Sigmoid colon (tissue), 4 donors: Measurements from ENCODE around the gene PLEKHG5.

Source experiments
- CTCF ChIP-seq, 4 experiments: fragments of 450-650 bp in 3 of 4; fragments of 200-600 bp in 1 of 4; IDR thresholded peaks; one replicate each; pipeline ENCODE4 v1.5.1; 2016 to 2019; ENCODE audit warnings: antibody characterized with exemption in 4 of 4, mild to moderate bottlenecking in 3 of 4, moderate library complexity in 2 of 4
- POLR2A ChIP-seq, 2 donors: fragments of 450-650 bp; IDR thresholded peaks; one replicate each; pipeline ENCODE4 v1.6.1; 2016; ENCODE audit warnings: antibody characterized with exemption in 2 of 2, mild to moderate bottlenecking in 2 of 2, moderate library complexity in 2 of 2
- POLR2AphosphoS5 ChIP-seq, 4 donors: sonication (generic); formaldehyde crosslinking; IDR thresholded peaks; one replicate each; pipeline ENCODE4 v1.6.1; 2017; ENCODE audit warnings: antibody characterized with exemption in 4 of 4

GRCh38 chr1:6504887-6505286 is 13.4 kb upstream of the PLEKHG5 start:
- TF ChIP-seq POLR2AphosphoS5 (IDR thresholded peaks at IDR 0.05) (no peak), CTCF (IDR thresholded peaks at IDR 0.05) (no peak), POLR2A (IDR thresholded peaks at IDR 0.05) (no peak)
